22Rv1 (cell line): ENCODE results near the gene RBX1.

Source experiments
- H3K27ac ChIP-seq: fragments of 450-650 bp; 2 replicates; pipeline ENCODE4 v1.5.1; 2017
- ZFX ChIP-seq: fragments of 450-650 bp; IDR thresholded peaks from 2 replicates; pipeline ENCODE4 v1.6.1; 2017; ENCODE audit warnings: antibody characterized with exemption, borderline replicate concordance
- TF ChIP-seq, protein P1 (sequence below): fragments of 450-650 bp; IDR thresholded peaks from 2 replicates; pipeline ENCODE4 v1.5.1; 2017; ENCODE audit warnings: mild to moderate bottlenecking

The RBX1 gene

DNA sequence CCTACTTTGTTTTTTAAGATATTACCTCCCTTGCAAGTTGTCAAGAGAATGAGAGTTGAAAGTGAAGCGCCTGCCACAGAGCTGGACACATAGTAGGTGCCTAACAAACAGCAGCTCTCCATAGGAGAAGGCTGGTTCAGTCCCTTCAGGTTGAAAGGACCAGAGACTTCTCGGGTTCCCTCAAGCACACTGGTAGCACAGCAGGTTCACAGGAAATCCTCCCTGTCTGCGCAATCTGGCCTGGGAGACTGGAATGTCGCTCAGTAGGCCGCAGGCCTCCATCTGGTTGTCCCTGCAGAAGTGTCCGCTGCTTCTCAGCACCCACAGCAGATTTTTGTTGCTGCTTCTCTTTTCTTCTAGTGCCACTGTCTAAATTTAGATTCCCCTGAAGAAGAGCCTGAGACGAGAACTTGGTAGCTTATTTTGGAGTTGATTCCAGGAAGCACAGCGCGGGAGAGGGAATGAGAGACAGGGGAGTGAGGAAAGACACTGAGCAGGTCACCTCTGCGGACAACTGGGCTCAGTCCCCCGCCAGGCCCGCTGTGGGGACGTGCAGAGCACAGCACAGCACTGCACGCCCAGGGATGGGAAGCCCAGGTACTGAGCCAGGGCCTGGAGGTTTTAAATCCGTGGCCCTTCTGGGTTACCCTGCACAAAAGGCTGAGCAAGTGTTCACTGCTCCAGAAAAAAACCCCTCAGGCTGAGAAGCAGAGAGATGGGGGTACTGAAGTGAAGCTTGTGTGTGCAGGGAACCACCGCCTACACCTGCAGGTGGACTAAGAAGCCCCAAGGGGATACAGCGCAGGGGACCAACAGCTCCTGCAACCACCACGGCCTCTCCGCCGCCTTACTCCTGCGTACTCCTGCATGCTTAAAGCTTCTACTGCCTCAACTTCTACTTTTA, 31.6 kb downstream of the RBX1 start:
- no peak overlapping the region for H3K27ac ChIP-seq
- TF ChIP-seq ZFX = no peak
- TF ChIP-seq, protein P1, sequence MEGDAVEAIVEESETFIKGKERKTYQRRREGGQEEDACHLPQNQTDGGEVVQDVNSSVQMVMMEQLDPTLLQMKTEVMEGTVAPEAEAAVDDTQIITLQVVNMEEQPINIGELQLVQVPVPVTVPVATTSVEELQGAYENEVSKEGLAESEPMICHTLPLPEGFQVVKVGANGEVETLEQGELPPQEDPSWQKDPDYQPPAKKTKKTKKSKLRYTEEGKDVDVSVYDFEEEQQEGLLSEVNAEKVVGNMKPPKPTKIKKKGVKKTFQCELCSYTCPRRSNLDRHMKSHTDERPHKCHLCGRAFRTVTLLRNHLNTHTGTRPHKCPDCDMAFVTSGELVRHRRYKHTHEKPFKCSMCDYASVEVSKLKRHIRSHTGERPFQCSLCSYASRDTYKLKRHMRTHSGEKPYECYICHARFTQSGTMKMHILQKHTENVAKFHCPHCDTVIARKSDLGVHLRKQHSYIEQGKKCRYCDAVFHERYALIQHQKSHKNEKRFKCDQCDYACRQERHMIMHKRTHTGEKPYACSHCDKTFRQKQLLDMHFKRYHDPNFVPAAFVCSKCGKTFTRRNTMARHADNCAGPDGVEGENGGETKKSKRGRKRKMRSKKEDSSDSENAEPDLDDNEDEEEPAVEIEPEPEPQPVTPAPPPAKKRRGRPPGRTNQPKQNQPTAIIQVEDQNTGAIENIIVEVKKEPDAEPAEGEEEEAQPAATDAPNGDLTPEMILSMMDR = no peak

DNA sequence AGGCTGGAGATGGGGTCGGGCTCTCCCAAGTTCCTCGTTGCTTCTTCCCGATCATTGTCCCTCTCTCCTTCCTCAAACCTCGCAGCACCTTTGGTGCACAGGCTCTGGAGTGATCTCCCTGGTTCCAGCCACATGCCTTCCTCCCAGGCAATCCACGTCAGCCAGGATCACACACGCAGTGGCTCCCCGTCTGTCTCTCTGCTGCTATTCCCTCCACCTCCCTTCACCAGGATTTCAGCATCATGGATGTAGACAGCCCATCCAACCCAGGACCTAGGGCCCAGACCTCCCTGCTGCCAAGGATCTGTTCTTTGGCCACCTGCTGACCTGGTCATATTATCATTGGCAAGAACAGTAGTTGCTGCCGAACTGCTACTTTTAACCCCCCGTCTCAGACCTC, 40.1 kb downstream of the RBX1 start:
- no peak overlapping the region for H3K27ac ChIP-seq
- no peak for TF ChIP-seq ZFX
- TF ChIP-seq, protein P1 = no peak

DNA sequence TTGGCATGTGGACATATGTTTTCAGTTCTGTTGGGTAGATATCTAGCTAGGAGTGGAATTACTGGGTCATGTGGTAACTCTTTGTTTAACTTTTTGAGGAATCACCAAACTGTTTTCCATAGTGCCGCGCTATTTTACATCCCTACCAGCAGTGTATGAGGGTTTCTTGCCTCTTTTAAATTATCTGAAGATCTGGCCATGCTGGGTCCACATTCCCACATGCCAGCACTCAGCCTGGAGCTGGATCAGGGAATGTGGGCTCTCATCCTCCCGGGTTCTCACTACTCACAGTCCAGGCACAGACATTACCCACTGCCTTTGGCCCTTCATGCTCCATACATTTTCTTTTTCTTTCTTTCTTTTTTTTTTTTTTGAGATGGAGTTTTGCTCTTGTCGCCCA, 44.6 kb downstream of the RBX1 start:
- TF ChIP-seq ZFX = no peak
- TF ChIP-seq, protein P1 = no peak

DNA sequence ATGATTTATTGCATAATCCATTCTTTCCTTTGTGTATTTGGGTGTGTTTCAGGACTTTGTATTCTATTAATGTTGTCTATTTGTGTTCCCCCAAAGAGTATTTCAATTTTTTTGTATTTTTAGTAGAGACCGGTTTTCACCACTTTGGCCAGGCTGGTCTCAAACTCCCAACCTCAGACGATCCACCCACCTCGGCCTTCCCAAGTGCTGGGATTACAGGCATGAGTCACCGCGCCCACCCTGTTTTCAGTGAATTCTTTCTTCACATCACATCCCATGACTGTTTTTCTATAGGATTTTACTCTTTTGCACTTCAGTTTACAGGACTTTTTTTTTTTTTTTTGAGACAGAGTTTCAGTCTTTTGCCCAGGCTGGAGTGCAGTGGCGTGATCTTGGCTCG, 46.3 kb downstream of the RBX1 start:
- no peak overlapping the region for H3K27ac ChIP-seq
- no peak for TF ChIP-seq ZFX
- TF ChIP-seq, protein P1 = no peak

More for the DNA sequence above, 44.6 kb downstream of the RBX1 start:
- no peak overlapping the region for H3K27ac ChIP-seq

DNA sequence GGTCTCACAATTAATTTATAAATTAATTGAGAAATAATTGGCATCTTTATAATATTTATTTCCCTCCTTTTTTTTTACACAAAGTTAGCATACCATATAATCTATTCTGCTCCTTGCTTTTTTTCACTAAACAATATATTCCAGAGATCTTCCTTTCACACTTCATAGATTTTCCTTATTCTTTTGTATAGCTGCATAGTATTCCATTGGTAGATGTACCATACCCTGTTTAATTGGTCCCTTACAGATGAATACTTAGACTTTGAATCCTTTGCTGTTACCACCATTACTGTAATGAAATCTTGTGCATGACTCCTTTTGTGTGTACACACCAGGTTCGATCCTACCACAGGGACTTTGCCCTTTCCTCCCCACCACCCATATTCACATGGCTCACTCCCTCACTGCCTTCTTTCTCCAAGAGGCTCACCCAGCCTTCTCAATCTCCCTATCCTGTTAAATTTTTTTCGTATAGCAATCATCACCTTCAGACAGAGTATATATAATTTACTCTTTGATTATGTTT, 48.9 kb downstream of the RBX1 start:
- H3K27ac ChIP-seq = no peak overlapping the region
- TF ChIP-seq, protein P1 = no peak
- TF ChIP-seq ZFX = no peak

DNA sequence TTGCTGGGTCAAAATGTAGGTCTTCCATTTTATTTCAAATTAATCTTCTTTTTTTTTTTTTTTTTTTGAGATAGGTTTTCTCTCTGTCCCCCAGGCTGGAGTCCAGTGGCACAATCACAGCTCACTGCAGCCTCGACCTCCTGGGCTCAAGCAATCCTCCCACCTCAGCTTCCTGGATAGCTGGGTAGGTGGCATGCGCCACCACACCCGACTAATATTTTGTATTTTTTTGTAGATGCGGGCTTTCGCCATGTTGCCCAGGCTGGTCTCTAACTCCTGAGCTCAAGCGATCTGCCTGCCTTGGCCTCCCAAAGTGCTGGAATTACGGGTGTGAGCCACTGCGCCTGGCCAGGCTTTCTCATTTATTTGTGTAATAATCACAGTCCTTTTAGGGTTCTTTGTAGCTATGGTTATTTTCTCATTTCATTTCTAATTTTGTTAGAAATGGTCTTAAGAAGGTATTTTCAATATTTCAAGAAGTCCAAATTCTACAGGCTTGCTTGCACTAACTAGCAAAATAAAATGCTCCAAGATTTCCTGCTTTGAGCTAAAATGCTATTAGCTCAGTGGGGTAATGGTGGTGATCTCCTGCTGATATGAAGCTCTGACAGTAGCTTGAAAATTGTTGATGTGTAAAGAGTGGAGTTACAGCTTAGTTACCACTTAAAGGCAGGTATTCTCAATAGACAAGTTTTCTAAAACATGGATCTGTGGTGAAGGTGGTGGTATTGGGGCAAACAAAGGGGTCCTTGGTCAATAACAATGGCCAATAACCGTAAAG, 50.0 kb downstream of the RBX1 start:
- TF ChIP-seq ZFX = no peak
- TF ChIP-seq, protein P1 = no peak
- H3K27ac ChIP-seq = no peak overlapping the region
